Stimulated activated CD4-positive, alpha-beta T cell treated with anti-CD3 and anti-CD28 coated beads, TNF-alpha, amount 100 ng/mL, for 1 hour (primary cell): ENCODE measurements around the gene BABAM2.
"Not testable (repeated sequence)": the region's sequence is repeated elsewhere in the genome, so short reads cannot be mapped to it uniquely, and the experiment has no call there.

ENCODE experiments used
- DNase-seq, 3 donors: peaks; one replicate each; pipeline ENCODE4 v3.0.0-alpha.2; 2020; ENCODE audit warnings: low read depth in 3 of 3, low spot score in 1 of 3

BABAM2 gene

GRCh38 chr2:28102455-28102874 lies 211.9 kb downstream of the BABAM2 start:
- no peak for DNase-seq

DNA sequence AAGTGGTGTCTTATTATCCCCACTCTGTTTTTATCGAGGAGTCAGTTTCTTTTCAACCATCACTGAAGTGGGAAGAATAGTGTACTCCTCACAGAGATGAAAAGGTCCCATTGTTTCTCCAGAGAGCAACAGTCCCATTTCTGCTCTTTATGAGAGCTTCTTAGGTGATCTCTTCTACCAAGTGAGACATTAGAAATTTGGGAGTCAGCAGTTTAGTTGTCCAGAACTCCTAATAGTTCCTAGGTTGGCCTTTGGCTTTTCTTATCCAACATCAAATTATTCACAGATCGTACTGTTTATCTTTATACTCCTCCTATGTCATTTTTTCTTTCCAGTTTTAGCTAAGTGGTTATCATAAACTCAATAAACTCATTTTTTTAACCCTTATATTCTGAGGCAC lies 213.1 kb downstream of the BABAM2 start:
- DNase-seq, result no peak

DNA sequence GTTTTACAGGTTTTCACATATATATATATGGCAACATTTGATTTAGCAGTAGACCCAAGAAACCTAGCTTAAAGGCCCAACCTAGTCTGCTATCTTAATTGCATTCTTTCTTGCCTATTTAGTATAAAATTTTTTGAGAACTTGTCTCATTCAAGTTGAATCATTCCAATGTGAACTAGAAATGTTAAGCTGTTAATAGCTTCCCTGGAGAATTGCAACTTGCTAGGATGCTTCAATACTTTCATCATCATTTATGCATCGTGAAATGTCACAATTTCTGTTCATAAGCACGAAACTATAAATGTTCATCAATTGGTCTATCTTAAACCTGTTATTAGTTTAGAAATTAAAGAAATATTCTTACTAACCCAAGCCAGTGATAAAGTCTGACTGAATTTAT lies 217.6 kb downstream of the BABAM2 start:
- no peak for DNase-seq

DNA sequence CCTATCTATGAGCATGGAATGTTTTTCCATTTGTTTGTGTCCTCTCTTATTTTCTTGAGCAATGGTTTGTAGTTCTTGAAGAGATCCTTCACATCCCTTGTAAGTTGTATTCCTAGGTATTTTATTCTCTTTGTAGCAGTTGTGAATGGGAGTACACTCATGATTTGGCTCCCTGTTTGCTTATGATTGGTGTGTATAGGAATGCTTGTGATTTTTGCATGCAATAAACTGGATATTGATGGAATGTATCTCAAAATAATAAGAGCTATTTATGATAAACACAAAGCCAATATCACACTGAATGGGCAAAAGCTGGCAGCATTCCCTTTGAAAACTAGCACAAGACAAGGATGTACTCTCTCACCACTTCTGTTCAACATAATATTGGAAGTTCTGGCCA lies 223.2 kb downstream of the BABAM2 start:
- DNase-seq, result not testable (repeated sequence)

DNA sequence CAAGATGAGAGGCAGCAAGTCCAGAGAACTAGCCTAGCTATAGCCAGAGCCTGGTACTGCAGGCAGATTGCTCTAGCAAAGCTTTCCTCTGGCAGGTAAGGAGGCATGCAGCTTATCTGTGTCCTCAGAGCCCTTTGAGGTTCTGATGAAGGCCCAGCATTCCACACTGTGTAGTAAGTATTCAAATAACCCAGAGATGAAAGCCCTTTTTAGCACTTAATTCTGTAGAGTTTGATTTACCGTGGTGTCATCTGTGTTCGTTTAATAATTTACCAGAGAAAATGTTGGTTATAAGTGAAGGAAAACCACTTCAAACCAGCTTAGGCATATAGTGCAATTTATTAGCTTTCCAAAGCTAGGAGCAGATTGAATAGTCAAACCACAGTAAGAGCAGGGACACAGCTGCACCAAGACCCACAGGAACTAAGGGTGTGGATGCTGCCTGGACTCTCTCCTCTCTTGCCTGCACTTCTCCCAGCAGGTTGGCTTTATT lies 226.6 kb downstream of the BABAM2 start:
- no peak for DNase-seq

DNA sequence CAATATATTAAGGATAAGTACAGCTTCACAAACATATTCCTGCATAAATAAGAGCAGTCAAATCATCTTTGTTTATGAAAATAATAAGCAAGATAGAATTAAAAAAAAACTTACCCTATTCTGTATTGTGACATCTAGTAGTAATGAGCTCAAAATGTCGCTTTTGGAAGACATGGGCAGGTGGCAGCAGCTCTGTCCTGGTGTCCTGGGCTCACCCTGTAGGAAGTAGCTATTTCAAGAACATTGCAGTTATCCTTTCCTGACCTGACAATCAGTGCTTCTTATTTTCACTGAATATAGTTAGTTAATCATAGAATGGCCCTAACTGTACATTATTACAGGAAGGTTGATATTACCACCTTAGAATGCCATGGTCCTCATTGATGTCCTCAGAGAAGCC lies 229.1 kb downstream of the BABAM2 start:
- no peak for DNase-seq

- no peak for DNase-seq
Measured at GRCh38 chr2:28128281-28128950, 237.9 kb downstream of the BABAM2 start.

DNA sequence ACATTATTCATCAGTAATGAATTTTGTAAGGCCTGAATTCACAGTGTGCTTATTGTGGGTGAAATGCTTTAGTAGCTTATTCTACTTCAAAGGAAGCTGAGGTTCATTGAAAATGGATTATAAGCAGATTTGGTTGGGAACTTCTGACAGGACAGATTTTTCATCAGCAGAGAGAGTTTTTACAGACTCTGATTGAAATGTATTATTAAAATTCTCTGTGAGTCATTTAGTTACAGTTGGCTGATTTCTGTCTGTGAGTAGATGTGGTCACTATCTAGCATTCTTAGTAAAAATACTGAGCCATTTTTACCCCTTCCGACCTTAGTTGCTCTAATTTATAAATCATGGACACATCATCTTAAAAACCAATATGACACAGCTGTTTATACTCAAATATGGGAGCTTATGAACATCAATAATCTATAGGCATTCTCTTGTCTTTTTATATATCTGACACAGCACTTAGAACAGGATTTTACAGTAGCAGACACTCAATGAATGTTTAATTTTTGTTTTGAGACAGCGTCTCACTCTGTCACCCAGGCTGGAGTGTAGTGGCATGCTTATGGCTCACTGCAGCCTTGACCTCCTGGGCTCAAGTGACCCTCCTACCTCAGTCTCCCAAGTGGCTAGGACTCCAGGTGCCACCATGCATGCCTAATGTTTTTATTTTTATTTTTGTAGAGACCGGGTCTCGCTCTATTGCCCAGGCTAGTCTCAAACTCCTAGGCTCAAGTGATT lies 239.6 kb downstream of the BABAM2 start:
- no peak for DNase-seq

DNA sequence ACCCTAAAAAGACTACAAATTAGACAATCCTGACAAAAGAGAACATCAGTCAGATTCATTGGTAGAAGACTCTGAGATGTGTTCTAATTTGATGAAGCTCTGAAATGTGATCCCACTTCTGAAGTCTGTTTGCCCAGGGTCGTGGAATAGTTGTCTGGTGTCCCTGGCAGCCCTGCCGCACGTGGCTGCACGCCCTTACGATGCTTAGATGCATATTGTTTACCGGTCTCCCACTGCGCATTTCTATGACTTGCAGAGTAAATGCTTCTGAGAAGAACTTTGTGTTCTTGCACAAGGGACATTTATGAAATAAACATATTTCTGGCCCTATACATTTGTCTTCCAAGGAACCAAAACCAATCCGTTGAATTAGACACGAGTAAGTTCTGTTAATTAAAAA lies 243.2 kb downstream of the BABAM2 start:
- no peak for DNase-seq

DNA sequence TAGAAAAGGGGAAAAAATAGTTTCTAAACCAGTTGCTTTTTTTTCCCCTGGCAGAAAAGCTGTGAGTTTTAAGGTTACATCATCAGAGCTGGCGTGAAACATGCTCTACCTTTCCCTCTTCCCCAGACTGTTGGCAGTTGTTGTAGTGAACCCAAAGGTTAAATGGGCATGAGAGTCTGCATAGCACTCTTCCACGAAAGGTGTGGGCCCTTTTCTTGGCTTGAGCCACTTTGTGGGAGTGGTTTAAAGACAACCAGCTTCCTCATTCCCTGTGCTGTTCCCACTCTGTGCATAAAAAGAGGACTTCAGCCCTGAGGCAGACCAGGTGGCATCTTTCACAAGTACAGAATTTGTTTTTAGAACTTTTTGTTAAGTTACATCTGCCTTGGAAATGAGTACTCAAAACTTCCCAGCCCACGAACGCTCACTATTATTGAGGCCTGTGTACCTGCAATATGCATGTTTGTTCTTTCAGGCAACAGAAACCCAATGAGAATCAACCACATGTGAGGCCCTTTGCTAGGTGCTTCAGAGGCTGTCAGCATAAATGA lies 243.8 kb downstream of the BABAM2 start:
- no peak for DNase-seq

- no peak for DNase-seq
Measured at GRCh38 chr2:28134857-28135256, 244.3 kb downstream of the BABAM2 start.

- no peak for DNase-seq
Measured at GRCh38 chr2:28135324-28135723, 244.8 kb downstream of the BABAM2 start.

- no peak for DNase-seq
Measured at GRCh38 chr2:28135799-28136198, 245.3 kb downstream of the BABAM2 start.

DNA sequence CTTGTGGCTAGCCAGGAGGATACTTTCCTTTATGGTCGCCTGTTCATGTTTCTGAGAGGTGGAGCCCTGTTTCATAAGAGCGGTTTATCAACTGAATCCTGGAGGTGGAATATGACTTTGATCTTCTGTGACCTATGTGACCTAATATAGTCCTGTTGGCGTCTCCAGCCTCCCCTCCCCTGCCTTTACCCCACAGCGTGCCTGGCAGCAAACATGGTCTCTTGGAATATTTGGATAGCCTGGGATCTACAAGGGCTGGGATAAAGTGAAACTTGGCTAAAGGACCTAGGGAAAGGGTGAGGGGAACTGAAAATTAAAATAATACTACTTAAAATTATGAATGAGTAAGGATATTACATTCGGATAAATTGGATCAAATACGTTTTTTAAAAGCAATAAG lies 246.0 kb downstream of the BABAM2 start:
- DNase-seq, result no peak

GRCh38 chr2:28137221-28137620 lies 246.7 kb downstream of the BABAM2 start:
- DNase-seq, result no peak

- DNase-seq, result no peak
Measured at GRCh38 chr2:28142386-28142785, 251.9 kb downstream of the BABAM2 start.

- no peak for DNase-seq
Measured at GRCh38 chr2:28148000-28148399, 257.5 kb downstream of the BABAM2 start.

DNA sequence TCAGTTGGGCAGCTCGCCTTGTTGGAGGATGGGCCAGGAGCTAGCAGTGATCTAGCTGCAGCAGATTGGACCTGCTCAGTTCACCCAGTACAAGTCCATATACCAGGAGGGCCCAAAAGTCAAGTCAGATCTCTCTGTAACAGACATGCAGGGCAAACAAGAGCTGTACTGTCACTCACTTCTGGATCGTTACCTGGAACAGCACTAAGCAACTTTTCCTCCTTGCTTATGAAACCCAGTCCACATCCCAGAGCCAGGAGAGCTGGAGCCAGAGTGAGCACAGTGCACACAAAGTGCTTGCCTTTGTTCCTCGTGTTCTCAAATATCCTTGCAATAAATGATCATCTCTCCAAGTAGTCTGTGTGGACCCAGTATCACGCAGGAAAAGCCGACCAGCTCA lies 258.0 kb downstream of the BABAM2 start:
- no peak for DNase-seq

DNA sequence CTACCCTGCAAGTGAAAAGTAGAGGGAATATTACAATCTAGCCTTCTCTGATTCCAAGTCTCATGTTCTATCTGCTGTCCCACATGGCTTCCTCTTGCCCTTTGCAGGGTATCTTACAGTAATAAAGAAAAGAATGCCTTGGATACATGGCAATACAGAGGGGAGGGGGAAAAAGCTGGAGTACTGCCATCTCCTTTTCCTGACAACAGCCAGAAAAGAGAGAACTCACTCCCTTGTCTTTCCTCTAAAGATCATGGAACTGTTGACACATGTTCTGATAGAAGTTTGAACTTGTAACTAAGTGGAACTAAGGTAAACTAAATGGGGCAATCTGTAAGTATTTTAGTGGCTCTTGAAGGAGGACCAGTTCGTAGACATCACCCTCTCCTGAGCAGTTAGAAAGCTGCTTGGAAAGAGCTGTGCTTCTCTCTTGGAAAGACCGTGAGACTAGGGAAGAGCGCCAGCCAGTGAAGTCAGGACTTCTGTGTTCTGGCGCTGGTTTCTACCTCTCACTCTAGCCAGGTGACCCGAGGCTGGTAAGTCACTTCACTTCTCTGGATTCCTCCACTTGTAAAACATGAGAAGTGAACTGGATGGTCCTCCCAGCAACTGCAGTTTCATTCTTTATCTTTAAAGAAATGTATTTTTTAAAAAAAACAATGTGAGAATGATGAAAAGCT lies 259.8 kb downstream of the BABAM2 start:
- DNase-seq, result no peak

DNA sequence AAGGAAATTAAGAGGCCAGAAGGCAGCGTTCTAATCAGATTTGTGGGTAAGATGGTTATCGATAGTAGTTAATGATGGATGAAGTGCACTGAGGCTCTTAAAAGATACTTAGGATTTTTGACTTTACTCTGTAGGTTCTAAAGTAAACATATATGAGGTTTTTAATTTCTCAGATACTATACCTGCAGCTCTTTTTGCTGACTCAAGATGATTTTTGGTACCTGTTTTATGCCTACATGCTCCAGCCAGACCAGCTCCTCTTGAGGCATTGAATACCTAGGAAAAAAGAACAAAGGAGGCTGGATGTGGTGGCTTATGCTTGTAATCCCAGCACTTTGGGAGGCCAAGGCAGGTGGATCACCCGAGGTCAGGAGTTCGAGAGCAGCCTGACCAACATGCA lies 260.5 kb downstream of the BABAM2 start:
- DNase-seq, result no peak

GRCh38 chr2:28152585-28153280 lies 262.2 kb downstream of the BABAM2 start:
- DNase-seq, result no peak
